GM18517 (cell line): ENCODE results near the gene LENEP.
A peak's percentile ranks its signal among the peaks of the same experiment; 100 is the strongest.

Experiments used
- ATAC-seq: cut with Tn5 transposase; IDR thresholded peaks from one replicate; pipeline ENCODE4 v1.9.1; 2021; ENCODE audit warnings: mild to moderate bottlenecking, moderate library complexity; ENCODE audit not compliant: unreplicated experiment

Gene LENEP

GRCh38 chr1:154993572-154994268 is at the start of gene LENEP:
TSS of gene LENEP (plus strand) at chr1:154993586. CDS start at chr1:154993608, 22 bp downstream.
- no peak for ATAC-seq

DNA sequence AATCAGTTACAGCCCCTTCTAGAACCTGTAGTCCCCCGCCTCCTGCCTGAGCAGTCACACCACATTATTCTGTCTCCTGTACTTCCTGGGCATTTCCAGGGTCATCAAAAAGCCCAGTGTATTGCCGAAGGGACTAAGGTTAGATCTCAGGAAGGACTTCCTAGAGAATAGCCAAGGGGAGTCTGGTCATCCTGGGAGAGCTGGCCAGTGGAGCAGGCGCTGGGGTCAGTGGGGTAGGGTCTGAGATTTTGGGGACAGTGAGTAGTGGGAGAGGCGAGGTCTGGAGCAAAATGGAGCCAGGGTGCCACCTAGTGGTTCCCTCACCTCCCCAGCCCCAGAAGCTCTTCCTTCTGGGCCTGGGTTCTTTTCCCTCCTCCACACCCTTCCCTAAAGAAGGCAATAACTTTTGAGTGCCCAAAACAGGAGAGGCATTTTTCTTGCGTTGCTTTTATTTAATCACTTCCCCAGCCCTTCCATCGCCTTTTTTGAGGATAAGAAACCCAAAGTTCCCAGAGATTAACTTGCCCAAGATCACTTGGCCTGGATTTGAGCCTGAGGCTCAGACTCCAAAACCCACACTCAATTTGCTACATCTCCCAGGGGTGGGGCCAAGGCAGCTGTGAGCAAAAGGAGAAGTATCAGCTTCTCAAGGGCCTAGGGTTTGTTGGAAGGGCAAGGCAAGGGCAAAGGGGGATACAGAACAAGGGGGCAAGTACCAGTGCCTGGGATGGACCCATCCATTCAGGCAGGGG is 49.6 kb upstream of the LENEP start:
- no peak for ATAC-seq

- no peak for ATAC-seq
Observed at GRCh38 chr1:154944401-154945159, 48.8 kb upstream of the LENEP start.

- no peak for ATAC-seq
Observed at GRCh38 chr1:154945160-154945961, 48.0 kb upstream of the LENEP start.

GRCh38 chr1:154945962-154946850 is 47.2 kb upstream of the LENEP start:
- ATAC-seq = no peak

GRCh38 chr1:154948079-154948478 is 45.3 kb upstream of the LENEP start:
- ATAC-seq = no peak

GRCh38 chr1:154951901-154952657 is 41.3 kb upstream of the LENEP start:
- ATAC-seq = no peak

GRCh38 chr1:154952664-154953063 is 40.7 kb upstream of the LENEP start:
- ATAC-seq = no peak

DNA sequence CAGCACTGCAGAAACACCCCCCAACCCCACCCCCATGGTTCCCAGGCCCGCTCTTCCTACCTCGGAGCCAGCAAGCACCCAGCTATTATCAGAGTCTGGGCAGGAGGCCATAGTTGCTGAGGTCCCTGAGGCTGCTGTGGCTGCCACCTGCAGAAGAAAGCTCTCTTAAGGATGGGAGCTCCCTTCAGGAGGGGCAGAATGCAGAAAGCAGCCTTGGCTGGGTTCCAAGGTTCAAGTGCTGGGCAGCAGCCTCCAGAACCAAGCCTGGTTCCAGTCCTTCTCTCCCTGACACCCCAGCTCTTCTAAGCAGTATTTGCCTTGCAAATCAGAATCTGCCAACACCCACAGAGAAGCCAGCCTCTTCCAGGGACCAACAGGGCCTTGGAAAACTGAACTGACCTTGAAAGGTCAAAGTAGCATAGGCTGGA is 39.8 kb upstream of the LENEP start:
- no peak for ATAC-seq

- no peak for ATAC-seq
Observed at GRCh38 chr1:154954541-154954940, 38.8 kb upstream of the LENEP start.

- ATAC-seq = peak; percentile 50
Observed at GRCh38 chr1:154955039-154955717, 38.2 kb upstream of the LENEP start.

DNA sequence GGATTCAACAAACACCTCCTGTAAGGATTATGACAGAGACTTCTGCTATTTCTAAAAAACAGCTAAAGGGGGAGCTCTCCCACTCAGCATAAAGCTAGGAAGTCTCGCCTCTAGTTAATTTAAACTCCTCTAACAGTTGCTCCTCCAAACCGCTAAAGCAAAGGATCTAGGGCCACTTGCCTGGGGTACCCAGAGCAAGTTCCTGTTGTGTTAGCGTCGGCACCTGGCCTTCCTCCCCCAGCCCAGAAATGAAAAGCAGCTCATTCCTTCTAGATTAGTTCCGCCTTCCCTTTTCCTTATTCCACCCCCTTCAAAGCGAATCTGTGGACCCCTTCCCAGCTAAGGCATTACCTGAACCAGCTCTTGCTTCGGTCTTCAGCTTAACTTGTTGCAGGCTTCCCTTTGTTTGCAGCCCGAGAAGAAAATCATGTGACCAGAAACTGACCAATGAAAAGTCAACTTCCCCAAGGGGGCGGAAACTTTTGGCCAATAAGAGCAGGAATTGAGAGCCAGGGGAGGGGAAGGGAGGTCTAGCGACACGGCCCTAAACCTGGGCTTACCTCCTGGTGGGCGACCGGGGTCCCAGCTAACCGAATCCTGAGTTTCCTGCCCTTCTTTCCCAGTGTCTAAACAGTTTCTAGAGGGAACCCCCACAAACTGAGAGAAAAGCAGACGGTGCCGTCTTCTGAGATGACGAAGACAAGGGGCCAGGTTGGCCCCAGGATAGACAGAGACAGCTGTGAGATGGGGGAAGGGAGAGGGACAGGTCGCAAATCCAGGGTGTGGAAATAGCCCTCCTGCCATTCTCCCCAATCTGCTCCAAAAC is 37.5 kb upstream of the LENEP start, which contains the start of gene PBXIP1:
Gene PBXIP1 (minus strand): TSS at position 382 of the 826 bp plus-strand sequence. CDS start 2,378 bp downstream, outside the sequence.
- peak; percentile 51 for ATAC-seq

- no peak for ATAC-seq
Observed at GRCh38 chr1:154956544-154956941, 36.8 kb upstream of the LENEP start.

DNA sequence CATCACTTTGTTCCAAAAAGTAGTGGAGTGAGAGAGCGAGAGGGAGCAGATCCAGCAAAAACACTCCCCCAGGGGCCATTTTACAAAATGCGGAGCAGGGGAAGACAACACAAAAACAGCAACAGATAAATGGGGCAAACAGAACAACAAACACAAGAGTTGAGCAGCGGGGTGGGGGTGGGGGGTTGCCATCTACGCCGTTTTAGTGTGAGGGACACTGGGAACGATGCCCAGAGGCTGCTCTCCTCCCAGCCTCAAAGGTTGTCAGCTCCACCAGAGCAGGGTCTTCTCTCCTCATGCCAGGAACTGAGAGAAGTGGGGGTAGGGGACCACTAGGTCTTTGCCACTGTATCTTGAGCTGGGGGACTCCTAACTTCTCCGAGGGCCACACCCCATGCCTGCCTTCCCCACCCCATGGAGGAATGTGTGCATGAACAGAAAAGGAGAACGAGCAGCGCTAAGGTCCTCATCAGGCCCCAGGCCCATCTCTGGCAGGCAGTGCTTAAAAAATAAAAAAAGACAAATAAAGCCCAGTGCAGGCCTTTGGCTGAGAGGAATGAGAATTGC is 36.2 kb upstream of the LENEP start:
- no peak for ATAC-seq

DNA sequence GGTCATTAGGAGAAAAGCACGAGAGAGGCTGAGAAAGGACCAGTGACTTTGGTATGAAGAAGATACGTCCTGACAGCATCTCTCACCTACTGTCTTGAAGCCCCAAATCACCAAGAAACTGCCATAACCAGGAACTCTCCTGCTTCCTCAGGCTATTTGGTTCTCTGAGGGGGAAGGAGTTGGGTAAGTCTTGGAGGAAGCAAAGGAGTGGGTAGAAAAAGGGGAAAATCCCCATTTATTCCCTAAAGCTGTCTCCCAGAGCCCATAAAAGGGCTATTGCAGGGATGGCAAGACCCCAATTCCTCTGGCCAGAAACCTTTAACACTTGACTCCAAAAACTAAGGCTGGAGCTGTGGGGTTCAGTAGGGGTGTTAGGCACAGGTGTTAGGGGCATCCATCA is 35.4 kb upstream of the LENEP start:
- ATAC-seq = no peak

- ATAC-seq = no peak
Observed at GRCh38 chr1:154958681-154959425, 34.5 kb upstream of the LENEP start.

DNA sequence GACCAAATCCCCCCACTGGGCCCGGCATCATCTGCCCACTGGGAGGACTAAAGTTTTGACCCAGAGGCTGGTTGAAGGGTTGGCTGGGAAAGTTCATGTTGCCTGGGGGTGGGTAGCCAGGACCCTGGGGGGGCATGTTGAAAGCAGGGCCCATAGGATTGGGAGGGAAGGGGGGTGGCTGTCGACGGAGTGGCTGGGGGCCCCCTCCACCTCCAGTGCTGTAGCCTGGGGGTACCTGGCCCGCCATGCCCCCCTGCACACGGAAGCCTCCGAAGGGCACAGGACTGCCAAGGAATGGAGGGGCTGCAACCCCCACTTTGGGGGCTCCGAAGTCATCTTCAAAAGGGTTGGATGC is 34.0 kb upstream of the LENEP start:
- ATAC-seq = no peak
